ENCODE measurements around the gene HDAC4. TPM values are rescaled to one million over a fixed set of nuclear protein-coding genes. Genes with fewer than 3 reads are reported as not detected.

HDAC4 gene
- total RNA-seq, 1 experiment from 2014 or later = 32.0 TPM

GRCh38 chr2:239122421-239123110, 278.3 kb downstream of the HDAC4 start:
- peaks cover 3% of the 10 kb centered on the region for H3K23me2 ChIP-seq (ENCODE audit: insufficient read length, low read depth, low read length, poor library complexity, severe bottlenecking)
- no peak overlapping the region for H3K9ac ChIP-seq (ENCODE audit: extremely low read depth, insufficient read length, low read length)
- H3K4me1 ChIP-seq (ENCODE audit: insufficient read depth, low read length) = no peaks in the 10 kb centered on the region
- H2BK15ac ChIP-seq (ENCODE audit: low read depth, low read length) = no peak overlapping the region
- H3T11ph ChIP-seq (ENCODE audit: low read length) = no peak overlapping the region
- no peak overlapping the region for H2AK5ac ChIP-seq (ENCODE audit: insufficient read length, low read length)
- no peak overlapping the region for H4K5ac ChIP-seq (ENCODE audit: insufficient read length, low read depth, low read length)
- no peaks in the 10 kb centered on the region for H3K79me2 ChIP-seq (ENCODE audit: insufficient read depth, low read length)
- no peak overlapping the region for H3K18ac ChIP-seq (ENCODE audit: insufficient read length, low read depth, low read length)
- H3K9me3 ChIP-seq (ENCODE audit: control insufficient read depth, low read depth, low read length) = no peaks in the 10 kb centered on the region
- no peak overlapping the region for H2BK5ac ChIP-seq (ENCODE audit: insufficient read length, low read length)
- no peaks in the 10 kb centered on the region for H4K20me1 ChIP-seq (ENCODE audit: control insufficient read depth, insufficient read depth, insufficient read length)
- Mint-ChIP-seq H3K27me3 (ENCODE audit: low read depth) (no peaks in the 10 kb centered on the region), H3K4me1 (no peaks in the 10 kb centered on the region), H3K4me3 (no peak overlapping the region), H3K36me3 (ENCODE audit: insufficient read depth in 1 of 3, low read depth in 3 of 3) (peaks cover 17 to 33% (median 21%) of the 10 kb centered on the region in 3 experiments), H3K9me3 (peaks cover 0 to 7% of the 10 kb centered on the region in 2 experiments; a peak in 2 of 5 replicates), H3K27ac (no peak overlapping the region)
- no peak for TF ChIP-seq CTCF (conservative IDR thresholded peaks at IDR 0.05)
- no peak overlapping the region for H2BK120ac ChIP-seq (ENCODE audit: low read depth, low read length, poor library complexity, severe bottlenecking)
- no peak overlapping the region for H4K91ac ChIP-seq (ENCODE audit: insufficient read length, low read depth, low read length)
- no peaks in the 10 kb centered on the region for H3K79me1 ChIP-seq (ENCODE audit: insufficient read depth, low read depth, low read length, poor library complexity, severe bottlenecking)
- no peak overlapping the region for H4K8ac ChIP-seq (replicated peaks; ENCODE audit: insufficient read length, low read depth, low read length)
- no peak overlapping the region for H3K4me2 ChIP-seq (ENCODE audit: insufficient read depth, insufficient read length, low read length)
- WGBS (ENCODE audit: extremely low coverage, insufficient read length, low lambda C conversion rate) = no CpG with 5 or more reads among the region's 20 CpGs
- no peak overlapping the region for H3K56ac ChIP-seq (ENCODE audit: insufficient read length, low read depth, low read length)
- no peak for DNase-seq
- no peak overlapping the region for H2BK12ac ChIP-seq (ENCODE audit: insufficient read length, low read depth, low read length)
- no peak overlapping the region for H2AFZ ChIP-seq (ENCODE audit: low read length)
- H3K4ac ChIP-seq (ENCODE audit: low read depth, low read length) = no peak overlapping the region
- no peak overlapping the region for H3K23ac ChIP-seq (ENCODE audit: insufficient read length, low read depth, low read length)
- no peak overlapping the region for H3K27ac ChIP-seq (ENCODE audit: insufficient read length, low read depth, low read length)
- no peak overlapping the region for H3K14ac ChIP-seq (ENCODE audit: insufficient read depth, low read length)
- H3K27me3 ChIP-seq (ENCODE audit: insufficient read depth, low read length) = no peaks in the 10 kb centered on the region
- H2BK20ac ChIP-seq (ENCODE audit: low read depth, low read length, poor library complexity, severe bottlenecking) = no peak overlapping the region
